Left lobe of liver (tissue), 2 donors: Measurements from ENCODE around the gene DPP9. TPM values are rescaled to one million over a fixed set of nuclear protein-coding genes. Genes with fewer than 3 reads are reported as not detected.

Experiments used
- ATAC-seq: fragments of 200-7000 bp; cut with Tn5 transposase; one replicate; pipeline ENCODE4 v1.9.1; 2020; ENCODE audit warnings: mild to moderate bottlenecking, moderate library complexity
- DNase-seq: peaks from one replicate; pipeline ENCODE4 v3.0.0-alpha.2; 2020; ENCODE audit warnings: low spot score
- total RNA-seq: library from RNA; stranded (reverse); gene quantifications from one replicate; pipeline ENCODE4 v1.2.1, GENCODE V29; 2021
- donor health status: DM: no; HTN: no; CAD: no; lungs with moderate emphysema.
- donor health status: DM: no; HTN: yes; CAD: no.

Gene DPP9
- total RNA-seq, 1 donor from 2014 or later = 61.3 TPM

DNA sequence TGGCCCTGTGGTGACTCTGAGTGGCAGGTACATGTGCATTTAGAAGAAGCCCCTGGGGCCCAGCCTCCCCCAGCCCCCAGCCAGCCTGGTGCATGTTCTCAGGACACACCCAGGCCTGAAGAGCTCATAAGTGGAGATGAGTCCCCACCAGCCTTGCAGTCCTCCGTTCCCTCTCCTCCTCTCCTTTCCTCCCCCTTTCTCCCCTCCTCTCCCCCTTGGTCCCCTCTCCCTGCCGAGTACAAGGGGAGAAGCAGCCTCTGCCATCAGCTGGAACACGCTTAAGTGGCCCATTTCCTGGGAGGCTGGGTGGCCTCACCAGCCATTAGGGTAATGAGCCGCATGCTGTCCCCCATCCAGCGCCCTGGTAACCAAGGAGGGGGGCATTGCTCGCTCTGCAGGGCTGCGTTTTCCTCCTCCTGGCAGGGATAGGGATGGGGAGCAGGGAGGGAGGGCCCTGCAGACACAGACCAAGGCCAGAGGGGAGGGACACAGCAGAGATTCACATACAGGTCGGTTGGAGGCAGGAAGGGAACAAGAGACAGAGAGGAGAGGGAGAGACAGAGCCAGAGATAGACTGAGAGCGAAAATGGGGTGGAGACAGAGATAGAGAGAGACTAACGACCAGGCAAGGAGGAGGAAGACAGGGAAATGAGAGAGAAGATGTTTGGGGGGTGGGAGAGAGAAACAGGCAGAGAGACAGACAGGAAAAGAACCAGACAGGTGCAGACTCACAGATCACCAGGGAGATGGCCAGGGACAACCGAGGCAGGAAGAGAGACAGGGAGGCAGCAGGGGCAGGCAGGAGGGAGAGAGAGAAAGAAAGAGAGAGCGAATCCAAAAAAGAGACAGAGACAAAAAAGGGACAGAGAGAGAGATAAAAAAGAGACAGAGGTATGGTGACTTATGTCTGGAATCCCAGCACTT, 19.3 kb upstream of the DPP9 start:
- ATAC-seq (no peak), DNase-seq (no peak)

DNA sequence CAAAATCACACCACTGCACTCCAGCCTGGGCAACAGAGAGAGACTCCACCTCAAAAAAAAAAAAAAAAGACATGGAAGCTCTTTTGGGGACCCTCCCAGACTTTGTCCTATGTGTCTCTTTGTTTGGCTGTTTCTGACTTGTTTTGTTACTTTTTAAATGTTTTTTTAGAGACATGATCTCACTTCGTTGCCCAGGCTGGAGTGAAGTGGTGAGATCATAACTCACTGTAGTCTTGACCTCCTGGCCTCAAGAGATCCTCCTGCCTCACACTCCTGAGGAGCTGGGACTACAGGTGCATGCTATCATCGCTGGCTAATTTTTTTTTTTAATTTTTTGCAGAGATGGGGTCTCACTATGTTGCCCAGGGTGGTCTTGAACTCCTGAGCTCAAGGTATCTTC, 16.4 kb upstream of the DPP9 start:
- no peak for ATAC-seq
- no peak for DNase-seq

DNA sequence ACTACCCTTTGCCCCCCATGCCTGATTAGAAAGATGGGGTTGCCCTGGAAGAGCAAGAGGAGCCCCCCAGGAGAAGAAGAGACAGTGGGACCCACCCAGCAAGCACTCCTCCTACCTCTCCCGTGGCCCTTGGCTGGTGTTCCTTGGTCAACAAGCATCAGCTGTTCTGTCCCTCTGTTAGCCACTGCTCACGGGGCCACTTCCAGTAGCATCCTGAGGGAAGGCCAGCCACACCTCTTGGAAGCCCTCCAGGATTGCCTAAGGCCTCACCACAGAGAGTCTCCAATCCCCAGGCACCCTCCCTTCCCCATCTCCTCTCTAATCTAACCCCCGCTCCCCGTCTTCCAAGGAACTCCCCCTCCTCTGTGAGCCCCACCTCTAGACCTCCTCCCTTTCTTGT, 15.1 kb upstream of the DPP9 start:
- no peak for DNase-seq
- no peak for ATAC-seq

DNA sequence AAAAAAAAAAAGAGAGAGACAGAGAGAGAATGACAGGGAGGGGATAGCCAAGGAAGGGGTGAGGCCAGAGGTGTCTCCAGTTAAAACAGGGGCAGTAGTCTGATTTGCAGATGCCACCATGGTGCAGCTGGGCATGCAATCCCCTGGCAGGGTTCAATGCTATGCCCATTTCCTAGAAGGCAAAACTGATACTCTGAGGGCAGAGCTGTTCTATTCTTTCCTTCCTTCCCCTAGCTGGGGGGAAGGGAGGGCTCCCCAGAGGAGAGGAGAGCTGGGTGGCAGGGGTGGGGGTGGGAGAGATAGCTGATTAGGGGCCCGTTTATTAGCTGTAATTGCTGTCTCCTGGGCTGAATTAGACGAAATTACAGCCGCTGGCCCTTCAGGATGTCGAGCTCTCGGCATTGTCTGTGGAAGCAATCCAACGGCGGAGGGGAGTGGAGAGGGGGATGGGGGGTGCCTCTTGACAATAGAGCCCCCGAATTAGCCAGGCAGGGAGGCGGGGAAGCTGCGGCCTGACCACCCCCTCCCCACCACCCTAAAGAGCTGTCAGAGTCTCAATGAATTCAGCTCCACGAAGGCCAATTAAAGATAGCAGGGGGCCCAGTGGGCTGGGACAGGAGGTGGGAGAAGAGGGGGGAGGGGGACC, 14.4 kb upstream of the DPP9 start:
- no peak for ATAC-seq
- no peak for DNase-seq

DNA sequence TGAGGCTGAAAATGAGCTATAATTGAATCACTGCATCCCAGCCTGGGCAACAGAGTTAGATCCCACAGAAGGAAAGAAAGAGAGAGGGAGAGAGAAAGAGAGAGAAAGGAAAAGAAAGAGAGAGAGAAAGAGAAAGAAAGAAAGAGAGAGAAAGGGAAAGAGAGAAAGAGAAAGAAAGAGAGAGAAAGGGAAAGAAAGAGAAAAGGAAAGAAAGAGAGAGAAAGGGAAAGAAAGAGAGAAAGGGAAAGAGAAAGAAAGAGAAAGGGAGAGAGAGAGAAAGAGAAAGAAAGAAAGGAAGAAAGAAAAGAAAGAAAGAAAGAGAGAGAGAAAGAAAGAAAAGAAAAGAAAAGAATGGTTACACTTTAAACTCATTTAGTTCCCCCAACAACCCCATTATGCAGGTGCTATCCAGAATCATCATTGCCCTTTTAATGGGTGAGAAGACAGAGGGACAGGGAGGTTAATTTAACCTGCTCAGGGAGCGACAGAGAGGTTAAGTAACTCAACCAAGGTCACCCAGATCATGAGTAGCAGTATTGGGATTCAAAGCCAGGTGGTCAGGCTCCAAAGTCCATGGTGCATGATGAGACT, 10.2 kb upstream of the DPP9 start:
- no peak for DNase-seq
- no peak for ATAC-seq

DNA sequence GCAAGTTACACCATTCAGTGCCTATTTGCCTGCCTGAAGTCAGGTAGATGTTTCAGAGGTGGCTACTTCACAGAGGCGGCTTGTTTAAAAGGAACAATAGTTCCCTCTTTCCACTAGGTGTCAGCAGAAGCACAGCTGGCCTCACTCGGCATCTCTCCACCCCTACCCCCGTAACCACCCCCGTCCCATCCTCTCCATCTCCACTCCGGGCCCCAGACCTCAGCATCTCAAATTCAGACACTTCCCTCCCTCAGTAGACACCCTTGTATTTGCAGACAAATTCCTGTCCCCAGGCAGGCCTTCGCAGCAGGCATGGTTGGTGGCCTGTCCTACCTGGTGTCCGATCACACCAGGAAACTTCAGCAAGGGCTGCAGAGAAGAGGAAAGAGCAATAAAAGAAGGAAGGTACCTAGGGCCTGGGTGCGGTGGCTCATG, 9.1 kb upstream of the DPP9 start:
- ATAC-seq (peak; percentile 95), DNase-seq (no peak)

DNA sequence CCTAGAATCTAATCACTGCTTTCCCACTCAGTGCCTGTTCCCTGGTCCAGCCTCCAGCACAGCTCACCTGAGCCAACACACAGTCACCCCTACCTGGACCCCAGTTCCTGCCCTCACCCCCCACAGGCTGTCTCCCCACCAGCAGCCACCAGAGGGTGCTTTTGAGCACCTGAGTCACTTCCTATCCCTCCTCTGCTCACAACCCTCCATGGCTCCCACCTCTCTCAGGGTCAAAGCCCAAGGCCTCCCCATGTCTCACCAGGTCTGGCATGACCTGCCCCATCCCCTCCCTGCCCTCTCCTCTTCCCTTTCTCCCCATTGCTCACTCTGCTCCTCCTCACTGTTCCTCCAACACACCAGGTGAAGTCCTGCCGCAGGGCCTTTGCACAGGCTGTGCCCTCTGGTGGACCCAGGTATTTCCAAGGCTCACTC, 7.1 kb upstream of the DPP9 start:
- DNase-seq (no peak), ATAC-seq (peak; percentile 51)

DNA sequence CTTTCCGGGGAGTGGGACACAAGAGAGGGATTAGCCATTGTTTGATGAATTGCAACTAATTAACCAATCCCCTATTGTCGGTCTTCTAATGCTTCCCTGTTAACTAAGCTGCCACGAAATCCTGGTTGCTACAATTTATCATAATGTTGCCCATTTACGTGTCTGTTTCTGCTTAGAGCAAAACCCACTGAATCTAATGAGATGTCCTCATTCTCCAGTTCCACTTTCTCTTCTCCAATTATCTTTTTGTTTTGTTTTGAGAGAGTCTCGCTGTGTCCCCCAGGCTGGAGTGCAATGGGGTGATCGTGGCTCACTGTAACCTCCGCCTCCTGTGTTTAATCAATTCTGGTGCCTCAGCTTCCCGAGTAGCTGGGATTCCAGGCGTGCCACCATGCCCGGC, 5.2 kb upstream of the DPP9 start:
- ATAC-seq (no peak), DNase-seq (no peak)

DNA sequence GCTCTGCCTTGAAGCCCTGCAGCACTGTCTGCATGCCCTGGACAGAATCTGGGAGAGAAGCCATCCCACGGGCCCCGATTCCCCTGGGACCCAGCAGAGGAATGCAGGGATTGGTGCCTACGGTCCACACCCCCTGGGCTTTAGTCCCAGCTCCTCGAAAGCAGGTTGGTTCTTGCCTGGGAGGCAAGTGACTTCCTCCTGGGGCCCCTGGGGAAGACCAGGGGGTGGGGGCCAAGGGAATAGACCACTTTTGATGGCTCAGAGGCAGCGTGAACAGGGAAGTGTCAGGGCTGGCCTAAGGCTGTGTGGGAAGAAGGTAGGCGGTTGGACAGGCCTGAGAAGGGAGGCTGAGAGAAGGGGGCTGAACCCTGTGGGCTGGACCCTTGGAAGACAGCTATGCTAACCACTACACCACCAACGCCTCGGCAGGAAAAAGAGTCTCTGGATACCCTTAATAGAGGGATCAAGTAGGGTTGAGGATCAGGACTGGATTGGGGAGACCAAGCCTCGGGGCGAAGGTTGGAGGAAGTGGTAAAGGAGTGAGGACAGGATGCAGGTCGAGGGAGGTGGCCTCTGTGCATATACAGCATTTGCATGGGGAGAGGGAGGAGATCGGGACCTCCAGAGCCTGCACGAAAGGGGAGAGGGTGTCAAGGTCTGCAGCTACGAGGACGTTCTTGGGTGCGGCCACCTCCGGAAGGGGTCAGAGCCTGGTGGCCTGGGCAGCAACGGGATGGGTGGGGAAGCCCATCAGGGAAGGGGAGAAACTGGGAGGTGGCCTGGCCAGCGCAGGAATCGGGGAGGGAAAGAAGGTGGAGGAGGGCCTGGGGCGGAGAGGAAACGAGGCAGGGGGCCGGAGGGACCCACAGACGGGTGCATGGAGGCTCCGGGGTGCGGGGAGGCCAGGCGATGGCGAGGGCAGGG, 709 bp downstream of the DPP9 start:
- ATAC-seq (peak; percentile 62), DNase-seq (peak; percentile 87)

DNA sequence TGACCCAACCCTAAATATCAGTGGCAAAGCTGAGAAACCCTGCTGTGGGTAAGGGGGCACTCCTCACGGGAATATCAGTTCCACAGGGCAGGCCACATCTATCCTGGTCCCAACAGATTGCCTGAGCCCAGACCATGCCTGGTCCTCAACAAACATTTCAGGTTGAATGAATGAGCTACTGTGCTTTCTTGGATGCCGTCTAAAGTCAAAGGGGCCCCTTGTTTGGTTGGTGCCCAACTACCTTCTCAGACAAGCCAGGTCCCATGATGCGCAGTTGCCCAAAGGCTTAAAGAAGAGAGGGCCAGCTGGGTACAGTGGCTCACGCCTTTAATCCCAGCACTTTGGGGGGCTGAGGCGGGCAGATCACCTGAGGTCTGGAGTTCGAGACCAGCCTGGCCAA, 2.4 kb downstream of the DPP9 start:
- no peak for DNase-seq
- ATAC-seq = no peak

DNA sequence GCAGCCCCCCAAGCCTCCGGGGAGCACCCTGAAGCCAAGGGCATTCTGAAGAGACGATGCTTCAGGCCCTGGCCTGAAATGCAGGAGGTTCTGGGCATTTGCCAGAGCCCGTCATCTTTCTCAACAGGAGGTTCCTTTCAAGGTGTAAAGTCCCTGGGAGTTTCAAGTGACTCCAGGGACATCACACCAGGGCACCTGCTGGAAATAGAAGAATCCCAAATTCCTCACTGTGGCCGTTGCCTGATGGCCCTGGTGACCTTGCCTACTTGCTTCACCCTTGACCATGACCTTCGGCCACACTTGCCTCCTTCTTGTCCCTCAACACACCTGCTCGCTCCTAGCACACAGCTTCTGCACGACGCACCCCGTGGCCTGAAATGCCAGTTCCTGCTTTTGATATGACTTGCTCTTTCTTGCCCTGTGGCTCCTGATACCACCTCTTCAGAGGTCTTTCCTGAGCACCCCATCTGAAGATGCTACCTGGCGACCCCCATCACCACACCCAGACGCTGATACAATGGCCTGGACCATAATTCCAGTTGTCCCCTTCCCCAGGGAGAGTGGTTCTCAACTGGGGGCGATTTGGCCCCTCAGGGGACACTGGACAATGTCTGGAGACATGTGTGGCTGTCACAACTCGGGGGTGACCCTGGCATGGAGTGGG, 3.5 kb downstream of the DPP9 start:
- ATAC-seq = no peak
- no peak for DNase-seq

DNA sequence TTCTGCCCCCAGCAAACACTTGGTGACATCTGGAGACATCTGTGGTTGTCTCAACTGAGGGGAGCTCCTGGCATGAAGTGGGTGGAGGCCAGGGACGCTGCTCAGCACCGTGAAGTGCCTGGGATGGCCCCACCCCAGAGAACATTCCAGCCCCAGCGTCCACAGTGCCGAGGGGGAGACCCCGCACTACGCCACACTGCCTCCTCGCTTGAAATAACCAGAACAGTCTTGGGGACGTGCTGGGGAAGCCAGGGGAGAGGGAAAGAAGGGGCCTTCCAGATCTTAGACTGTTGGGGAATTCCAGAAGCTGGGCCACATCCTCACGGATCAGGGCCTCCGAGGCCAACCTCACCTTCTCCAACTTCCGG, 4.2 kb downstream of the DPP9 start:
- ATAC-seq = no peak
- no peak for DNase-seq

DNA sequence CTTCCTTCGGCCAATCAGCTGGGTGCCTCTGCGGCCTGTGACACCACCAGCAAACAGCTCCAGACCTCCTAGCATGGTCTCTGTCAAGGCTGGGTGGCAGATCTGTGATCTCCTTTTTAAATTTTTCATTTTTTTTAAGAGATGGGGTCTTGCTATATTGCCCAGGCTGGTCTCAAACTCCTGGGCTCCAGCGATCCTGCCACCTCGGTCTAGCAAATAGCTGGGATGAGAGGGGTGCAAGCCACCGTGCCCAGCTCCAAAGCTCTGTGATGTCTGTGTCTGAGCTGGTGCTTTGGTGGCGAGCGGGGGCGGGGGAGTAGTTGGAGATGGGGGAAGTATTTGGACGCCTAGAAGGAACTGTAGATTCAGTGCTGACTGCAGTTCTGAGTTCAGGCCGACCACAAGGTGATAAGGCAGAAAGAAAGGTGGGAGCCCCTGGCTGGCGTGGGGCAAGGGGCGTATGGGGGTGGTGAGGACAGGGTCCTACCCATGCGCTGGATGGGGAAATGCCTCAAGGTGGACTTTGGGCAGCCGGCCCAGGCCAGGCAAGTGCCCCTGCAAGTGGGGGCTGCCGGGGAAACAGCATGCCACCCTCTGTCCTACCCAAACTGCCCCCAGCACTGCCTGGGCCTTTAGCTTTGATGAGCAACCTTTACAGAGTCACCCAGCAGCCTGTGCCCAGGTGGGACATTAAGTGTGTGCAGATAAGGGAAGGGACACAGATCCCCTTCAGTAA, 5.5 kb downstream of the DPP9 start:
- ATAC-seq (no peak), DNase-seq (no peak)

DNA sequence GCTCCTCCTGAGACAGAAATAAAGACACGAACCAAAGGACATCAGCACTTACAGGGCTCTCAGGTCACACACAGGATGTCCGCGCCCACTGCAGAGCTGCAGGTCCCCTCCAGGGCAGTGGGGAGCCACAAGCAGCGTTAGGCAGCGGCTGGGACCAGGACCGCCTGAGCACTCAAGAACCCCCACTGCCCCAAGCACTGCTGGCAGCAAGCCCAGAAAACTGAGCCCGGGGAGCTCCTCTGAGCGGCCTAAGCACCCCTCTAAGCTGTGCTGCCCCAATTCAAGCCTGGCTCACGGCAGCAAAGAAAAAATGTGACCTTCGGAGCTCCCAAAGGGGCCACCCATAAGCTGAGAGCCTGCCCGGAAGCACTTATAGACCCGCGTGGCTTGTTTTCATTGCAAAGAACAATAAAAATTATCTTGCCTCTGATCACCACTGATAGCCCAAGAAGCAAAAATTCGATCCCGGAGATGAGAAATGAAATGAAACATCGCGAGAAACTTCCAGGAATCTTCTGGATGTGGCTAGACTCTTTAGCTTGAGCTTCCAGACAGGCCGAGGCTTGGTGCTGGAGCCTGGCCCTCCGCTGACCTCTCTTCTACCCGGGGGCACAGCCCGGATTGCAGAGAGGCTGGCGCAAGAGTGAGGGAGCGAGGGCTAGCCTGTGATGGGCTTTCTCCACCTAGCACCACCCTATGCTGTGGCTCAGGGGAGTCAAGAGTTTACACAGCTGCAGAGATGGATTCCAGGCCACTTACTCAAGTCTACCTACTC, 6.3 kb downstream of the DPP9 start:
- DNase-seq (no peak), ATAC-seq (peak; percentile 5)

DNA sequence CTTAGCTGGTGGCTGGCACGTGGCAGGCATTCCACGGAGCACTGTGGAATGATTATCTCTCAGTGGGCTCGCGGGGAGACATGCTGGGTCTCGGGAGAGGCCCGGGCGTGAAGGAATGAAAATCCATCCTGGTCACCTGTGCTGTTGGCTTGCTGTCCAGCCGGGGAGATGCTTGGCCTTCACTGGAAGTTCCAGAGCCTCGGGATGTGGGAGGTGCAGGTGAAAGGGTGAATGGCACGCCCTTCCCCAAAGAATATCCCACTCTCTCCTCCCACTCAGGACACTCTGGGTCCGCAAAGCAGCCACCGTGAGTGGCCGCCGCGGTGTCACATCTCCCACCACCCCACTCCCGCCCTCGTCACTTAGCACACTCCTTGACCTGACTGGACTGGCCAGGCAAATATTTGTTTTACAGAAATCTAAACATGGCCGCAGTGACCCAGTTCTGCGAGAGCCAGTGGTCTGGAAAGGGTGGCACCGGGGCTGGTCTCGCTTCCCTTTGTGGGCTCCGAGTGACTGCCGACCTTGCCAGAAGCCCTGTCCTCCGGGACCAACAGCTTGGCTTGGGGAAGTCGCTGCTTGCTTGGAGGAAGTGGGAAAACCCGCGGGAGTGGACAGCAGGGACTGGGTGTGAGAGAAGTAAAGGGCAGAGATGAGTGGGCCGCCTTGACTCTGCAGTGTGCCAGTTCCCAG, 8.0 kb downstream of the DPP9 start:
- DNase-seq (peak; percentile 89), ATAC-seq (peak; percentile 66)

DNA sequence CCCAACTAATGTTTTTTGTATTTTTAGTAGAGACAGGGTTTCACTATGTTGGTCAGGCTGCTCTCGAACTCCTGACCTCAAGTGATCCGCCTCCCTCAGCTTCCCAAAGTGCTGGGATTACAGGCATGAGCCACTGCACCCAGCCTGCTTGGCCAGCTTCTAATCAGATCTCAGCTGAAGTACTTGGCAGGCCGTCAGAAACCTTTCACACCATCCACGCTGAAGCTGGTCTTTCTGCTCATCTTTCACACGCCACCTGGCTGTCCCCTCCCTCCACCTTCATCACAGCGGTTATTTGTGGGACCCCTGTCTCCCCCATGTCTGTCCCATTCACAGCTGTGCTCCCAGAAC, 8.5 kb downstream of the DPP9 start:
- DNase-seq (peak; percentile 86), ATAC-seq (peak; percentile 42)

DNA sequence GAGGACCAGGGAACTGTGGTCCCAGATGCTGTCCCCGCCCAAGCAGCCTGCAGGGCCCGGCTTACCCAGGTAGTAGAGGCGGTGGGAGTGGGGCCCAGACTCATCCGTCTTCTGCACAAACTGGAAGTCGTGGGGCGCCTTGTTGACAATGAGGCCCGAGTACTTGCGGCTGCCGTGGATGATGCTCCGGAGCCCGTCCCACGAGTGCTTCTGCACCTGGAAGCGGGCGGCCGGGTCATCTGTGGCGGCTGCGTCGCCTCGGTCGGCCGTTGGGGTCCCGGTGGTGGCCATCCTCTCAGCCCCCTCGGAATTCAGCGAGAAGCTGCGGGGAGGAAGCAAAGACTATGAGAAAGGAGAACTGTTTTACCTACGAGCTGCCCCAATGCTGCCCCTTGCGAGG, 9.6 kb downstream of the DPP9 start:
- no peak for ATAC-seq
- DNase-seq = no peak

DNA sequence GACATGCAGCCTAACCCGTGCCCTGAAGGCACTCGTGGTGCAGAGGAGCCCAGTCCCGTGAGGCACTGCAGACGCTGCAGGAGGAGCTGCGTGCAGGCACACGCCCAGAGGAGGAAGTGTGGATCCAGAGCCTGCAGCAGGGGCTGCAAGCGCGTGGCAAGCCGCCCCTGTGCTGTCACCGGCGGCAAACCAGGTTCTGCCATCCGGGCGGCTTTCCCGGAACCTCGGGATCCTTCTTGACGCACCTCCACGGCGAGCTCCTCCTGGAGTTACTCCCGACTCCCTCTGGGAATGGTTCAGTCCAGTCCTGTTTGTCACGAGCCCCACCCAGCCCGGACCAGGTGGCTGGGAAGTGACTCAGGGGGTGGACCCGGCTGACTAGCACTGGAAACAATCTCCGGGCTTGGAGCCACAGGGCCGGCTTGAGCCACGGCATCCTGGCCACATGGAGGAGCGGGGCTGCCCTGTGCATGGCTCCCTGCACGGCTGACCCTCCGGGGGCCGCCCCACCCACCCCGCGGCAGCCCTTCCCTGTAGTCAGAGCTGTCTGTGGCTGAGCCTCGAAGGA, 10.2 kb downstream of the DPP9 start:
- ATAC-seq (peak; percentile 40), DNase-seq (peak; percentile 88)
